GM10248 (cell line): ENCODE measurements around the gene CAPN13.

Experiments used
- CTCF ChIA-PET: fragments of 300-600 bp; sonication (Branson Sonifier 250); formaldehyde crosslinking; extraction: SDS; loops from one replicate; lab custom pipeline; 2021; ENCODE audit warnings: antibody characterized with exemption; lab: Yijun Ruan, JAX
- POLR2A ChIA-PET: fragments of 350-650 bp; sonication (Branson Sonifier 250); formaldehyde crosslinking; extraction: SDS; loops from one replicate; lab custom pipeline; 2020; ENCODE audit warnings: antibody characterized with exemption; lab: Yijun Ruan, JAX
- DNase-seq: peaks from one replicate; pipeline ENCODE4 v3.0.0; 2012; ENCODE audit errors: extremely low spot score
- TF ChIP-seq, protein P1 (sequence below): IDR thresholded peaks from 2 replicates; pipeline ENCODE4 v1.5.1; 2012; ENCODE audit warnings: mild to moderate bottlenecking, low read depth; ENCODE audit errors: extremely low read depth, missing control alignments, control extremely low read depth

The CAPN13 gene

GRCh38 chr2:30772021-30772705, 35.1 kb downstream of the CAPN13 start:
- ChIA-PET POLR2A (no interaction called here), CTCF (no interaction called here)
- DNase-seq, result no peak
- TF ChIP-seq, protein P1, sequence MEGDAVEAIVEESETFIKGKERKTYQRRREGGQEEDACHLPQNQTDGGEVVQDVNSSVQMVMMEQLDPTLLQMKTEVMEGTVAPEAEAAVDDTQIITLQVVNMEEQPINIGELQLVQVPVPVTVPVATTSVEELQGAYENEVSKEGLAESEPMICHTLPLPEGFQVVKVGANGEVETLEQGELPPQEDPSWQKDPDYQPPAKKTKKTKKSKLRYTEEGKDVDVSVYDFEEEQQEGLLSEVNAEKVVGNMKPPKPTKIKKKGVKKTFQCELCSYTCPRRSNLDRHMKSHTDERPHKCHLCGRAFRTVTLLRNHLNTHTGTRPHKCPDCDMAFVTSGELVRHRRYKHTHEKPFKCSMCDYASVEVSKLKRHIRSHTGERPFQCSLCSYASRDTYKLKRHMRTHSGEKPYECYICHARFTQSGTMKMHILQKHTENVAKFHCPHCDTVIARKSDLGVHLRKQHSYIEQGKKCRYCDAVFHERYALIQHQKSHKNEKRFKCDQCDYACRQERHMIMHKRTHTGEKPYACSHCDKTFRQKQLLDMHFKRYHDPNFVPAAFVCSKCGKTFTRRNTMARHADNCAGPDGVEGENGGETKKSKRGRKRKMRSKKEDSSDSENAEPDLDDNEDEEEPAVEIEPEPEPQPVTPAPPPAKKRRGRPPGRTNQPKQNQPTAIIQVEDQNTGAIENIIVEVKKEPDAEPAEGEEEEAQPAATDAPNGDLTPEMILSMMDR, result no peak

GRCh38 chr2:30770816-30771576, 36.2 kb downstream of the CAPN13 start:
- ChIA-PET CTCF (interaction anchor here (1.2 kb wide), 1 partner anchor 60 kb away, joined by 3 read pairs; no protein-coding TSS in a partner anchor), POLR2A (no interaction called here)
- TF ChIP-seq, protein P1, result no peak
- DNase-seq, result no peak

- no peak for DNase-seq
- CTCF ChIA-PET, result no interaction called here
- POLR2A ChIA-PET, result no interaction called here
- TF ChIP-seq, protein P1, result no peak
These were observed 37.3 kb downstream of the CAPN13 start for GRCh38 chr2:30769891-30770462.

- DNase-seq, result no peak
- TF ChIP-seq, protein P1, result no peak
- POLR2A ChIA-PET, result no interaction called here
- CTCF ChIA-PET, result no interaction called here
These were observed 37.8 kb downstream of the CAPN13 start for GRCh38 chr2:30769481-30769780.

DNA sequence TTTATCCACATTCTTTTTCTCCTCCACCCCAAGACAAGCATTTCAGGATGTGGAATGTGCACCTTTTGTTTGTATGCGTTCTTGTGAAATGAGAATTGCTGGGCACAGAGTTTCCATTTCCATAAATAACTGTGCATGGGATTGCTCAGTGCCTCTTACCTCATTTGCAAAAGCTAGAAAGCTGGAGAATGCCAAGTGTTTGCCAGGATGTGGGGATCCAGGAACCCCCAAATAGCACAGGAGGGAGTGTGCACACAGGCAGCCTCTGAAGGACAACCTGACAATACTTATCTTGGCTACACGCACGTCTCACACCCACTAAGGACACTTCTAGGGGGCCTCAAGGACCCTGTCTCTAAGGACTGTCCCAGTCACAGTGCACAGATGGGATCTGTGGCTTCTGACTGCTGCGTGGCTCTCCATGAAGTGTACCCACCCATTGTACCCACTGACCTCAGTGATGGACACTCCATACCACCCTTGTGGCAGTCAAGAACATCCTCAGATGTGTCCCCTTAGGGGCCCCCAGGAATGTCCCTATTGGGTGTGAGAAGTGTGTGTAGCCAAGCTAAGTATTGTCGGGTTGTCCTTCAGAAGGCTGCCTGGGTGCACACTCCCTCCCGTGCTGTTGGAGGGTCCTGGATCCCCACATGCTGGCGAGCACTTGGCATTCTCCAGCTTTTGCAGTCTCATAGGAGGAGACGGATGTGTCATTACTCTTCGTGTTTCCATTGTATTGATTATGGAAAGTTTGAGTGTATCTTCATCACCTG, 38.4 kb downstream of the CAPN13 start:
- CTCF ChIA-PET, result no interaction called here
- TF ChIP-seq, protein P1, result no peak
- DNase-seq, result no peak
- POLR2A ChIA-PET, result no interaction called here
